OCI-LY1 (cell line): ENCODE results near the gene CENPS.

ENCODE experiments used
- EZH2 ChIP-seq: fragments of 200-600 bp; sonication (generic), shearing (Covaris generic); IDR thresholded peaks from 2 replicates; pipeline ENCODE4 v1.8.0; 2017; ENCODE audit warnings: borderline replicate concordance, mixed run types, mild to moderate bottlenecking, antibody characterized with exemption, low read length, moderate library complexity, mixed read lengths
- TF ChIP-seq, protein P1 (sequence below): fragments of 200-600 bp; sonication (generic), shearing (Covaris generic); IDR thresholded peaks from 2 replicates; pipeline ENCODE4 v1.5.1; 2017; ENCODE audit warnings: mild to moderate bottlenecking, antibody characterized with exemption, low read length, moderate library complexity, mixed read lengths

DNA sequence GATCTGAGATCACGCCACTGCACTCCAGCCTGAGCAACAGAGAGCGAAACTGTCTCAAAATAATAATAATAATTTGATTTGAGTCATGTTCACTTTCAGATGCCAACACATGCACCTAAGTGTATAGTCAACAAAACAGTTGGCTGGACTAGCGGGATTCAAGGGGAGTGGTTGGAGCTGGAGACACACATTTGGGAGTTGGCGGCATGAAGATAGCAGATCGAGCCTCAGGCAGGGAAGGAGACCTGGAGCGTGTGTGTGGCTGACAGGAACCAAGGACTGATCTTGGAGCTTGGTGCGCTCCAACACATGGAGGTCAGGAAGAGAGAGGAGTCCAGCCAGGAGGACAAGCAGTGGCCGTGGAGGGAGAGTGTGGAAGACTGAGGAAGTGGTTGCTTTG lies 46.0 kb upstream of the CENPS start:
- TF ChIP-seq, protein P1, sequence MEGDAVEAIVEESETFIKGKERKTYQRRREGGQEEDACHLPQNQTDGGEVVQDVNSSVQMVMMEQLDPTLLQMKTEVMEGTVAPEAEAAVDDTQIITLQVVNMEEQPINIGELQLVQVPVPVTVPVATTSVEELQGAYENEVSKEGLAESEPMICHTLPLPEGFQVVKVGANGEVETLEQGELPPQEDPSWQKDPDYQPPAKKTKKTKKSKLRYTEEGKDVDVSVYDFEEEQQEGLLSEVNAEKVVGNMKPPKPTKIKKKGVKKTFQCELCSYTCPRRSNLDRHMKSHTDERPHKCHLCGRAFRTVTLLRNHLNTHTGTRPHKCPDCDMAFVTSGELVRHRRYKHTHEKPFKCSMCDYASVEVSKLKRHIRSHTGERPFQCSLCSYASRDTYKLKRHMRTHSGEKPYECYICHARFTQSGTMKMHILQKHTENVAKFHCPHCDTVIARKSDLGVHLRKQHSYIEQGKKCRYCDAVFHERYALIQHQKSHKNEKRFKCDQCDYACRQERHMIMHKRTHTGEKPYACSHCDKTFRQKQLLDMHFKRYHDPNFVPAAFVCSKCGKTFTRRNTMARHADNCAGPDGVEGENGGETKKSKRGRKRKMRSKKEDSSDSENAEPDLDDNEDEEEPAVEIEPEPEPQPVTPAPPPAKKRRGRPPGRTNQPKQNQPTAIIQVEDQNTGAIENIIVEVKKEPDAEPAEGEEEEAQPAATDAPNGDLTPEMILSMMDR: no peak
- TF ChIP-seq EZH2: no peak
